G401.6 (cell line): ENCODE measurements around the gene MPP2.
"Not testable (repeated sequence)": the region's sequence is repeated elsewhere in the genome, so short reads cannot be mapped to it uniquely, and the experiment has no call there.

Source experiments
- FAIRE-seq: peaks from 2 replicates; lab custom pipeline; 2012; peaks lifted over from hg19 to GRCh38; lab: Jason Lieb, UNC

MPP2 gene

DNA sequence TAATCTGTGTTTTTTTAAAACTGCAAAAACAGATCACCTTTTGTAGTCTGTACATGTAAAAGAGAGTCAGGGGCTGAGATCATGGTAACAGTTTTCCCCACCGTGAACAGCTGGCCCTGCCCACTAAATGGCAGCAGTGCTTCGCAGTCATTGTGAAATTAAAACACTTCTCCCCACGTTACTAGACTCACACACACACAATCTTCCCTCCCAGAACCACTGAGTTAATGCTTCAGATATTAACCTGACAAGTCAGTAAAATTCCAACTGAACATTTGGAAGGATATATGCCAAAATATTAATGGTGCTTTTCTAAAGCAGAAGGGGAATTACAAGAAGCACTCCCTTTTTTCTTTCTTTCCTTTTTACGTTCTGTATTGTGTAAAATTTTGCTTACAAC lies 61.6 kb downstream of the MPP2 start:
- FAIRE-seq, result no peak

GRCh38 chr17:43844241-43844640 lies 63.1 kb downstream of the MPP2 start:
- no peak for FAIRE-seq

DNA sequence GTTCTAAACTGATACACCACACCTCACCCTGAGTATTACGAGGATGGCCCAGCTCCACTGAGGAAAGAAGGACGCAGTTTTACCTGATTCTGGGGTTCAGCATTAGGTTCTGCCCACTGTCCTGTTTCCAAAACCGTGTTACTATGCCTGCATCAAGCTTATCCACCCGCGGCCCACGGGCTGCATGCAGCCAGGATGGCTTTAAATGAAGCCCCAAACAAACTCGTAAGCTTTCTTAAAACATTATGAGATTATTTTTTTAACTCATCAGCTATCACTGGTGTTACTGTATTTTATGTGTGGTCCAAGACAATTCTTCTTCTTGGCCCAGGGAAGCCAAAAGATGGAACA lies 64.4 kb downstream of the MPP2 start:
- no peak for FAIRE-seq

DNA sequence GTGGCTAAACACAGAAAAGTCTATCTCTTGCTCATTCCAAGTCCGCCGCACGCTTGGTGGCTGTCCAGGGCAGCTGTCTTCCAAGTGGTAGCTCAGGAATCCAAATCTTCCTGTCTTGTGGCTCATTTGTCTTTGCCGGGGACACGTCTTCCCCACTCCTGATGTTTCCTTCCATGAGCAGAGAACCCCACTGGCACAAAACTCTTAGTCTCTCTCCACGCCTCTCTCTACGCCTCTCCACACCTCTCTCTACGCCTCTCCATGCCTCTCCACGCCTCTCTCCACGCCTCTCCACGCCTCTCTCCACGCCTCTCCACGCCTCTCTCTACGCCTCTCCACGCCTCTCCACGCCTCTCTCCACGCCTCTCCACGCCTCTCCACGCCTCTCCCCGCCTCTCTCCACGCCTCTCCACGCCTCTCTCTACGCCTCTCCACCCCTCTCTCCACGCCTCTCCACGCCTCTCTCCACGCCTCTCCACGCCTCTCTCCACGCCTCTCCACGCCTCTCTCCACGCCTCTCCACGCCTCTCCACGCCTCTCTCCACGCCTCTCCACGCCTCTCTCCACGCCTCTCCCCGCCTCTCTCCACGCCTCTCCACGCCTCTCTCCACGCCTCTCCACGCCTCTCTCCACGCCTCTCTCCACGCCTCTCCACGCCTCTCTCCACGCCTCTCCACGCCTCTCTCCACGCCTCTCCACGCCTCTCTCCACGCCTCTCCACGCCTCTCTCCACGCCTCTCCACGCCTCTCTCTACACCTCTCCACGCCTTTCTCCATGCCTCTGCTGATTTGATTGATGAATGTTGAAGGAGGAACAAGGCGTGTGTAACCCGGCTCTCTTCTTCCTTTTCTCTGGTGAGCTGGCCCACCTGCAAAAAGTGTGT lies 65.0 kb downstream of the MPP2 start:
- FAIRE-seq, result not testable (repeated sequence)

- no peak for FAIRE-seq
These were observed 66.1 kb downstream of the MPP2 start for GRCh38 chr17:43841282-43841681.

- FAIRE-seq, result no peak
These were observed 66.5 kb downstream of the MPP2 start for GRCh38 chr17:43840814-43841213.

- FAIRE-seq, result no peak
These were observed 67.6 kb downstream of the MPP2 start for GRCh38 chr17:43839670-43840108.

GRCh38 chr17:43834106-43834505 lies 73.2 kb downstream of the MPP2 start:
- no peak for FAIRE-seq

GRCh38 chr17:43832976-43833829 lies 74.1 kb downstream of the MPP2 start, which contains the start of gene MPP3:
Gene MPP3, minus strand, starts transcription at chr17:43833146. Its CDS starts 1,240 bp downstream, at chr17:43831906.
- no peak for FAIRE-seq

- FAIRE-seq, result no peak
These were observed 75.0 kb downstream of the MPP2 start for GRCh38 chr17:43832168-43832975.

- no peak for FAIRE-seq
These were observed 75.7 kb downstream of the MPP2 start for GRCh38 chr17:43831633-43832032.

GRCh38 chr17:43830510-43831140 lies 76.7 kb downstream of the MPP2 start:
- FAIRE-seq, result no peak

DNA sequence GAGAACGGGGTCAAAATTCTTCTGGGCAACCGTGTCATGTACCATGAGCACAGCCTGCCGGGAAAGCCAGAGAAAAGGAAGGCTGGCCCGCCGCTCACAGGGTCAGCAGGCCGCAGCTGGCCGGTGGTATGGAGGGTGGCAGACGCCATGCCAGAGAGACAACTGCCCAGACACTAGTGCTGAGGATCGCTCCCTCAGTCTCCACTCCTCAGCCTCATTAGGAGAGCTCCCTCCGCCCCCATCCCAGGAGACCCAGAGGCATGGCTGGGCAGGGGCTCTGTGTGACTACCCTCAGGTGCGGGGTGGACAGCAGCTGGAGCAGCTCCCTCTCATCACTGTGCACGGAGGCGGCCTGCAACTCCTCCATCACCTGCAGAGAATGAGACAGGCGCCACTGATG lies 77.6 kb downstream of the MPP2 start:
- no peak for FAIRE-seq

GRCh38 chr17:43827596-43827995 lies 79.7 kb downstream of the MPP2 start:
- FAIRE-seq, result no peak

DNA sequence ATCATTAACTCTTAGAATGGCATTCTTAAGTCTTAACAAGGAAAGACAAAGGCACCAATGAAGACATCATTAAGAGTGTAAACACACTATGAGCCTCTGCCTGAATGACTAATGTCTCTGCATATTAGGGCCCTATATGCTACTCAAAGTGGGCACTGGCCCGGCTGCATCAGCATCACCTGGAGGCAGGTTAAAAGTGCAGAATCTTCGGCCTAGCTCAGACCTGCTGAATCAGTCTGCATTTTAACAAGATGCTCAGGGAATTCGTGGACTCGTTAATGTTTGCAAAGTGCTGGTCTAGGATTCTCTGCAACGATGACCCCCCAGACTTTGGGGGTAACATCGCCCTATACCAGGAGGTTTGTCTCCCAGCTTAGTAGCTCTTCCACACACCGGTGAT lies 81.1 kb downstream of the MPP2 start:
- no peak for FAIRE-seq

DNA sequence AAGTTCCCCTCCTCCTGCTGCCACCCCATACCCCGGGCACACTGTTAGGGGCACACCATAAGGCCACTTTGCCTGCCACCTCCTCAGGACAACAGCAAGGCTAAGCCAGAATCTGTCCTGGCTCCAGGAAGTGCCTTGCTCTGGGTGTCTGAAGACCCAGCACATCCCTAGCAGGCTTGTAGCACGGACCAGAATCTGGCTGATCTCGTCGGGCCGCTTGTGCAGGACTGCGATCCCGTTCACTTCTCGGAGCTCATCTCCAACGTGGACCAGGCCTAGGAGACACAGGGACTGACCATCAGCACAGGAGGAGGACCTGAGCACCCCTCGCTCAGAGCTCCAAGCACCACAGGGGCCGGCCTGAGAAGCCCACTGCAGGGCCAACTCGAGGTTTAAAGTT lies 81.8 kb downstream of the MPP2 start:
- no peak for FAIRE-seq
